ENCODE data around the gene SHISA2.

Gene SHISA2

DNA sequence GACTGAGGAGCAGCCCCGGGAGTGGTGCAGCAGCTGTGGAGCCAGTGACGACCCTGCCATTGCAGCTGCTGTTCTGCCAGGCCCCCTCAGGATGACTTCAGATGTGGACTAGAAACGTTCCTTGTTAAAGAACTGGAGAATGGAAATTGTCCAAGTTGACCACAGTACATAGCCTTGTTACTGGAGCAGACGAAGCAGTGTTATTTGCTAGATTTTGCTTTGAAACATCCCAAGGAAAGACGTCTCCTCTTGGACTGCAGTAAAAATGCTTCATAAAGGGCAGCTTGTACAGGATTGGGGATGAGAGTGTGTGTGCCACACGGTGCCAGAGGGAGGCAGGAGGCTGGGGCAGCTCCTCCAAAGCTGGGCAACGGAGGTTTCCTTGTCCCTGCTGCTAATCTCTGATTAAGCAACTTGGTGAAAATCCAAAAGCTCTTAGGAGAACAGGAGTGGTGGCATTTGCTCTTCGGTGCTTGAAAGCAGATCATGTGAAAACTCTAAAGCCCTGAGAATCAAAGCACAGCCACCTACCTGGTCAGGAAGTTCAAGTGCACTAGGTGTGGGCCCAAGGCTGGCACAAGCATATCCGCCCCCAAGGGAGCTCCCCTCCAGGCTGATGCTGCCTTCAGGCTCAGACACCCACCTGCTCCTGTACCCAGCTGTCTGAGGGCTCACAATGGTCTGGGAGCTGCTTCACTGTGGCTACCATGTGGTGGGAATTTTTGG, 34.5 kb downstream of the SHISA2 start:
- DNase-seq, result no peak

DNA sequence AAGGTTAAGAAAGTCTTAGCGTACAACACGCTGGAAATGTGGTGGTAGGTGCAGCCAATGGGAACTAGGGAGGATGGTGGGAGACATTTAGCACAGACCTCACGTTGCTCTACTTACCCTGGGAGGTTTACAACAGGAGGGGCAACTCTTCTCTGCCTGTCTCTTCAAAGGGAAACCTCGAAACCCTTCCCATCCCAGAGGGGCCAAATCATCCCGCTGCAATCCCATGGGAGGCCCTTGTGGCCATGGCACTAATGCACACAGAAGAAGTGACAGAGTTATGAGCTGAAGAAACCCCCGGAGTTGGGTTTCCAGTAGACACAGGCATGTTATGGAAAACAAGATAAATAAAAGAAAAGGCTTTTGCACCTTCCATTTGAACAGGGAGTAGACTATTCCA, 35.6 kb downstream of the SHISA2 start:
- no peak for DNase-seq

DNA sequence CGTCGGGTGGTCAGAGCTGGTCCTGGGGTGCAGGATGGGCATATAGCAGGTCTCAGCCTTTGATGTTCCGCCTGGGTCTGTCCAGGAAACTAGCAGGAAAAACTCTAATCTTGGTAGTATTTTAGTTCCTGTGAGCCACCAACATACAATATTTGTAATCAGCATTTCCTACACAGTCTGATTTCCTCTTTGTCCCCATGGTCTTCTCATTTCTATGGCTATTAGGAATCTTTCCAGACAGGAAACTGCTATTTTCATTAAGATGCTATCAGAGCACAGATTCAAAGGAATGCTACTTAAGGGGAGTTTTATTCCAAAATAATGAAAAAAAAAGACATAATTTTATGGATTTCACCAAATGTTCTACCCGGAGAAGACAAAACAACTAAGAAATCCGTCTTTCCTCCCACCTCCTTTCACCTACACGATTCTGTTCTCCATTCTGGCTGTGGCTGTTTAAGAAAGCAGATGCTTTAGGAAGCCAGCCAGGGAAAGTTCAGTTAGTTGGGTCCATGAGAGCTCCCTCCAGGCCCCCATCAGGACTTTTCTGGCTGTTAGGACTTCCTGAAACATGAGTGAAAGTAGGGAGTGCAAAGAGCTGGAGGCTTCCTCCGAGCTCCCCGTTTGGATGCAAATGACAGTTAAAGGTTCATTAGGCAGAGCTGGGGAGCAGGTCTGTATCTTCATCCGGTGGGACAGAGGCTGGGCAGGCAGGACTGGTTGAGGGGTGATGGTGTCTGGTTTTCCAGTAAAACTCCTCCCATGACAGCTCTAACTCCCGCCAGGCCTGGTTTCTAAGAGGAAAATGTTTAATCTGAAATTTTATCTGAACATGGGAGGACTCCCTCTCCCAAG, 36.3 kb downstream of the SHISA2 start:
- DNase-seq, result no peak

DNA sequence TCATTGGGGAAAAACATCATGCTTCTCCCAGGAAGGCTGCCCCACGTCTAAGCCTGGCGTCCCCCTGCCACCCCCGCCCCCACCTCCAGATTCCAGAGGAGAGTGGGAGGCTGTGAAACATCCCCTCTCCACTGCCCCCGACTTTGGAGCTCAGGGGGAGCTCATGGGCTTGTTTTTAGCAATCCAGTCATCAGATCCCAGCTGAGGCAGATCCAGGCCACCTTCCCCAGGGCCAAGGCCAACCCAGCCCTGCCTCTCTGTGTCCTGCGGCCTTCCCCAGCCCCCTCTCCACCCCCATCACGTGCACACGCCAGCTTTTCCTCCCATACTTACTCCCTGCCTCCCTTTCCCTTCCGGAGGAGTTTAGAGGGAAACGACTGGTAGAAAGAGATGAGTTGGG, 38.8 kb downstream of the SHISA2 start:
- no peak for DNase-seq

DNA sequence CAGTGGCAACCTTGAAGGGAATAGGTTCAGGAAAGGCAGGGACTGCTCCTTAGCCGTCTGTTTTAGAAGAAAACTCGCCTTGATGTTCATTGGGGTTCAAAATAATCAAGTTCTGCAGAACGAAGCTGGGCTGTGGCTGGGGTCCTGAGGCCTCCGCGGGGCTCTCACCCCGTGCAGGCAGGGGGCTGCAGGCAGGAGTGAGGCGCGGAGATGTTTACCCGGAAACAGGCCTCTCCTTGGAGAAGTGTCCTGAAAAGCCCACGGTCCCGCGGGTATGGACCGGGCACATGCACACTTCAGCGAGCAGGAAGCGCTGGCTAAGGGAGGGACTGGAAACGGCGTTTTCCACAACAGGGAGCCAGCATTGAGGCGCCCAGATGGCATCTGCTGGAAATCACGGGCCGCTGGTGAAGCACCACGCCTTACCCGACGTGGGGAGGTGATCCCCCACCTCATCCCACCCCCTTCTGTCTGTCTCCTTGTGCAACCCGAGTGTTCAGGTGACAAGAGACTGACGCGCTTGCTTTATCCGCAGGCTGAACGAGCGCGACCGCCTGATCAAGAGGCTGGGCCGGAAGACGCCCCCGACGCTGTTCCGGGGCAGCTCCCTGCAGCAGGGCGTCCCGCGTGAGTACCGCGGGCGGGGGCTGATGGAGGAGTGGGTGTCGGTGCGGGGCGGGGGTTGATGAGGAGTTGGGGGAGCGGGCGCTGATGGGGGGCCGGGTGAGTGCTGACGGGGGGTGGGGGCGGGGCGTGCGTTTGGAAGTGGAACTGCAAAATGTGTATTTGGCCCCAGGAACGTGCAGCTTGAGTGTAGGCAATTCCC, 39.6 kb downstream of the SHISA2 start:
- DNase-seq, result no peak

DNA sequence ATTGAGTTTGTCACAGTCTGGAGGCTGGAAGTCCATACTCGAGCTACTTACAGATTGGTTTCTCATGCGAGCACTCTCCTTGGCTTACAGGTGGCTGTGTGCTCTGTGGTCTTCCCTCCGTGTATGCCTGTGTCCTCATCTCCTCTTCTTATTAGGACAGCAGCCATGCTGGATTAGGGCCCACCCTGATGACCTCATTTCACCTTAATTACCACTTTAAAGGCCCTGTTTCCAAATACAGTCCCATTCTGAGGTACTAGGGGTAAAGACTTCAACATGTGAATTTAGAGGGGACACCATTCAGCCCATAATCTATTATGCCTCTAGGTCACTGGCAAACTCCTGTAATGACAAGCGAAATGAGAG, 40.6 kb downstream of the SHISA2 start:
- DNase-seq, result no peak

DNA sequence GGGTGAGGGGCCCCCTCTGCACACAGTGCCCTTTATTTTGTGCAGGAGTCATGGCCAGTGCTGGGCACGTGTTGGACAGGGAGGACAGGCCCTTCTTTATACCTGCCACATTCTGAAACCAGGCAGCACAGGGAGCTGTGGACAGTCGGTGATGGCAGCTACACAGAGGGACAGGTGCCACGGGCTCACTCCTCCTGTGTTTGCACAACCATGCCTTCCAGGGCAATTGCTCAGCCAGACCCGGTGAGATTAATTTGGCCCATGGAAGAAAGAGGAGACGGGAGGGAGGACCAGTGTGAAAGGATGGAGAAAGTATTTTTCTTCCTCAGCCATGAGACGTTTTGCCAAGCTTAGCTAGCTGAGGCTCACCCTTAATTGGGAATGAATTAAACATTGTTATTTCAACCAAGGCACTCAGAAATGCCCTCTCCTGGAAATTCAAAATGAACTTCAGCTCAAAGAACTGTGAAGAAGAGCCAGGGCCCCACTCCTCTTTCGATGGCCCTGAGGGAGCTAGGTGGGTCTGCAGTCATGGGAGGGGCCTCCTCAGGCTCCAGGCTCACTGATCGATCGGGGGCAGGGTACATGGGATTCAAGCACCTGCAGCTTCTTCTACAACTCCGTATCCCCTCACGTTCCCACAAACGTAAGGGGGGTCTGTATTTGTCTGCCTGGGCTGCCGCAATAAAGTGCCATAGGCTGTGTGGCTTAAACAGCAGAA, 41.2 kb downstream of the SHISA2 start:
- no peak for DNase-seq

DNA sequence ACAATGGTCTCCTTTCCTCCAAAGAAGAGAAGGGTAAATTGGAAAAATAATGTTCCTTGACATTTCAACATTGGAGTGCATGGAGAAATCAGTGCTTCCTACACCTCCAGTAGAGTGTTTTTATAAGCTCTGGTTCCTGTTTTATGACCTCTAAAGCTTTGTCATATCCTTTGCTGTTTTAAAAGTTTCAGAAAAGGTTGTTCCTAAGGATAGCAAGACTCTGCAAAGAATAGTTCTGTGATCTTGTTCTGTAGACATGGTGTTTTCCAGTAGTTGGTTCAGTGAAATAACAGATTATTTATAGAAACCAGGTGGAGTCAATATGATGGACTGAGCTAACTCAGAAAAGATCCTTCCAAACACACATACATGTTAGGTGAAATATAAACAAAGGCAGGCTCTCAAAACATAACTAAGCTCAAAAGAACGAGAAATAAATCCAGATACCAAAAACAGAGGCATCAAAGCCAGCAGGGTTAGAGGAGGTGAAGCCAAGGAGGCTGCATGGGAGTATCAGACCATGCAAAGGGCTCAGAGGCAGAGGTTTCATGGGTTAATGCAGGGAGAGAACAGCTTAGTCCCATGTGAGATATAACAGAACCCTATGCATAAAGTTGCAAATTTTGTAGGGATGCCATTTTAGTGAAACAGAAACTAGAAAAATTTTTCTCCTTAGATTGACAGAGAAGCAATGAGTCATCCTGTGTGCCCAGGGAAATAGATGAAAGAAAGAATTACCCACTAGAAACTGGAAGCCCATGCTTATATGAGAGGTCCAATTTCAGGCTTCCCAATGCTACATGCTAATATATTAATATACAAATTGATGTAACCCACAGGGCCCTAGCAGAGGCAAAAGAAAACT, 44.3 kb downstream of the SHISA2 start:
- DNase-seq, result no peak
